ENCODE data around the gene HSPB9. TPM values are rescaled to one million over a fixed set of nuclear protein-coding genes. Genes with fewer than 3 reads are reported as not detected.
A peak's percentile ranks its signal among the peaks of the same experiment; 100 is the strongest.

Gene HSPB9
- total RNA-seq, 1 experiment from 2014 or later: 0.46 TPM

DNA sequence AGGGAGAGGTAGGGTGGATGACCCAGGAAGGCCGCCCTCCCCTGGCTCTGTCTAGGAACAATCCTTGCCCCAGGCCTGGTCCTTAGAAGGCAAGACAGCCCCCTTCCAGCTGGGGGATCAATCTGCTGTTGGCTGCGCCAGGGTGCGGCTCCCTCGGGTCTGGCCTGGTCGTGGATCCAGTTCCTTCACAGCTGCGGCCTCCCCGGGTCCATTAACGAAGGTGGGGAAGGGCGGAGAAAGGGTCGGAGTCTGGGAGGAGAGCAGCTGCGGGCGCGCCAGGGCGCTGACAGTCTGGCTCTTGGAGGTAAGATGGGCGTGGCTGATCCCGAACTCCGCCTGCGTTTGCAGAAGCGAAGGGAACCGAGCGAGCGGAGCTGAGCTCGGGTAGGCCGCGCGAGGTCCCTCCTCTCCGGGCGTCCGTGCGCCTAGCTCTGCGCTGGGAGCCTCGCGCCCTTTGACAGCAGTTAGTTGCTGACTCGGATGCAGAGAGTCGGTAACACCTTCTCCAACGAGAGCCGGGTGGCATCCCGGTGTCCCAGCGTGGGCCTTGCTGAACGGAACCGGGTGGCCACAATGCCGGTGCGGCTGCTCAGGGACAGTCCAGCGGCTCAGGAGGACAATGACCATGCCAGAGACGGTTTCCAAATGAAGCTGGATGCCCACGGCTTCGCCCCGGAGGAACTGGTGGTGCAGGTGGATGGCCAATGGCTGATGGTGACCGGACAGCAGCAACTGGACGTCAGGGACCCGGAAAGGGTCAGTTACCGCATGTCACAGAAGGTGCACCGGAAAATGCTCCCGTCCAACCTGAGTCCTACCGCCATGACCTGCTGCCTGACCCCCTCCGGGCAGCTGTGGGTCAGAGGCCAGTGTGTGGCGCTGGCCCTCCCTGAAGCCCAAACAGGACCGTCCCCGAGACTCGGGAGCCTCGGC lies at the start of gene HSPB9 (continued):
- TF ChIP-seq, protein P1, sequence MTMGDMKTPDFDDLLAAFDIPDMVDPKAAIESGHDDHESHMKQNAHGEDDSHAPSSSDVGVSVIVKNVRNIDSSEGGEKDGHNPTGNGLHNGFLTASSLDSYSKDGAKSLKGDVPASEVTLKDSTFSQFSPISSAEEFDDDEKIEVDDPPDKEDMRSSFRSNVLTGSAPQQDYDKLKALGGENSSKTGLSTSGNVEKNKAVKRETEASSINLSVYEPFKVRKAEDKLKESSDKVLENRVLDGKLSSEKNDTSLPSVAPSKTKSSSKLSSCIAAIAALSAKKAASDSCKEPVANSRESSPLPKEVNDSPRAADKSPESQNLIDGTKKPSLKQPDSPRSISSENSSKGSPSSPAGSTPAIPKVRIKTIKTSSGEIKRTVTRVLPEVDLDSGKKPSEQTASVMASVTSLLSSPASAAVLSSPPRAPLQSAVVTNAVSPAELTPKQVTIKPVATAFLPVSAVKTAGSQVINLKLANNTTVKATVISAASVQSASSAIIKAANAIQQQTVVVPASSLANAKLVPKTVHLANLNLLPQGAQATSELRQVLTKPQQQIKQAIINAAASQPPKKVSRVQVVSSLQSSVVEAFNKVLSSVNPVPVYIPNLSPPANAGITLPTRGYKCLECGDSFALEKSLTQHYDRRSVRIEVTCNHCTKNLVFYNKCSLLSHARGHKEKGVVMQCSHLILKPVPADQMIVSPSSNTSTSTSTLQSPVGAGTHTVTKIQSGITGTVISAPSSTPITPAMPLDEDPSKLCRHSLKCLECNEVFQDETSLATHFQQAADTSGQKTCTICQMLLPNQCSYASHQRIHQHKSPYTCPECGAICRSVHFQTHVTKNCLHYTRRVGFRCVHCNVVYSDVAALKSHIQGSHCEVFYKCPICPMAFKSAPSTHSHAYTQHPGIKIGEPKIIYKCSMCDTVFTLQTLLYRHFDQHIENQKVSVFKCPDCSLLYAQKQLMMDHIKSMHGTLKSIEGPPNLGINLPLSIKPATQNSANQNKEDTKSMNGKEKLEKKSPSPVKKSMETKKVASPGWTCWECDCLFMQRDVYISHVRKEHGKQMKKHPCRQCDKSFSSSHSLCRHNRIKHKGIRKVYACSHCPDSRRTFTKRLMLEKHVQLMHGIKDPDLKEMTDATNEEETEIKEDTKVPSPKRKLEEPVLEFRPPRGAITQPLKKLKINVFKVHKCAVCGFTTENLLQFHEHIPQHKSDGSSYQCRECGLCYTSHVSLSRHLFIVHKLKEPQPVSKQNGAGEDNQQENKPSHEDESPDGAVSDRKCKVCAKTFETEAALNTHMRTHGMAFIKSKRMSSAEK (CRISPR knock-in tag; IDR thresholded peaks at IDR 0.05; ENCODE audit: borderline replicate concordance): no peak
- TF ChIP-seq ETV6 (CRISPR knock-in tag; IDR thresholded peaks at IDR 0.05) (peak; percentile 71; the same call in 1 of the 2 replicates), SMAD3 (CRISPR knock-in tag; IDR thresholded peaks at IDR 0.05; ENCODE audit: borderline replicate concordance) (no peak), RELA (CRISPR knock-in tag; IDR thresholded peaks at IDR 0.05; ENCODE audit: borderline replicate concordance) (peak; percentile 57; the same call in 1 of the 2 replicates), ATF1 (CRISPR knock-in tag; IDR thresholded peaks at IDR 0.05) (no peak), FOXJ3 (CRISPR knock-in tag; IDR thresholded peaks at IDR 0.05; ENCODE audit: borderline replicate concordance) (no peak), NFYB (CRISPR knock-in tag; conservative IDR thresholded peaks at IDR 0.05; ENCODE audit: low read depth) (0 out of 2 replicates have a peak, but pooled peaks have one; percentile 8), ELF4 (CRISPR knock-in tag; IDR thresholded peaks at IDR 0.05; ENCODE audit: low read depth) (no peak), CREB1 (CRISPR knock-in tag; IDR thresholded peaks at IDR 0.05) (no peak), IRF2 (CRISPR knock-in tag; IDR thresholded peaks at IDR 0.05; ENCODE audit: borderline replicate concordance, low read depth) (no peak), TEAD4 (CRISPR knock-in tag; IDR thresholded peaks at IDR 0.05) (no peak)
- TF ChIP-seq, protein P2, sequence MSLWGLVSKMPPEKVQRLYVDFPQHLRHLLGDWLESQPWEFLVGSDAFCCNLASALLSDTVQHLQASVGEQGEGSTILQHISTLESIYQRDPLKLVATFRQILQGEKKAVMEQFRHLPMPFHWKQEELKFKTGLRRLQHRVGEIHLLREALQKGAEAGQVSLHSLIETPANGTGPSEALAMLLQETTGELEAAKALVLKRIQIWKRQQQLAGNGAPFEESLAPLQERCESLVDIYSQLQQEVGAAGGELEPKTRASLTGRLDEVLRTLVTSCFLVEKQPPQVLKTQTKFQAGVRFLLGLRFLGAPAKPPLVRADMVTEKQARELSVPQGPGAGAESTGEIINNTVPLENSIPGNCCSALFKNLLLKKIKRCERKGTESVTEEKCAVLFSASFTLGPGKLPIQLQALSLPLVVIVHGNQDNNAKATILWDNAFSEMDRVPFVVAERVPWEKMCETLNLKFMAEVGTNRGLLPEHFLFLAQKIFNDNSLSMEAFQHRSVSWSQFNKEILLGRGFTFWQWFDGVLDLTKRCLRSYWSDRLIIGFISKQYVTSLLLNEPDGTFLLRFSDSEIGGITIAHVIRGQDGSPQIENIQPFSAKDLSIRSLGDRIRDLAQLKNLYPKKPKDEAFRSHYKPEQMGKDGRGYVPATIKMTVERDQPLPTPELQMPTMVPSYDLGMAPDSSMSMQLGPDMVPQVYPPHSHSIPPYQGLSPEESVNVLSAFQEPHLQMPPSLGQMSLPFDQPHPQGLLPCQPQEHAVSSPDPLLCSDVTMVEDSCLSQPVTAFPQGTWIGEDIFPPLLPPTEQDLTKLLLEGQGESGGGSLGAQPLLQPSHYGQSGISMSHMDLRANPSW (CRISPR knock-in tag; conservative IDR thresholded peaks at IDR 0.05; ENCODE audit: low read depth): no peak
- TF ChIP-seq, protein P3, sequence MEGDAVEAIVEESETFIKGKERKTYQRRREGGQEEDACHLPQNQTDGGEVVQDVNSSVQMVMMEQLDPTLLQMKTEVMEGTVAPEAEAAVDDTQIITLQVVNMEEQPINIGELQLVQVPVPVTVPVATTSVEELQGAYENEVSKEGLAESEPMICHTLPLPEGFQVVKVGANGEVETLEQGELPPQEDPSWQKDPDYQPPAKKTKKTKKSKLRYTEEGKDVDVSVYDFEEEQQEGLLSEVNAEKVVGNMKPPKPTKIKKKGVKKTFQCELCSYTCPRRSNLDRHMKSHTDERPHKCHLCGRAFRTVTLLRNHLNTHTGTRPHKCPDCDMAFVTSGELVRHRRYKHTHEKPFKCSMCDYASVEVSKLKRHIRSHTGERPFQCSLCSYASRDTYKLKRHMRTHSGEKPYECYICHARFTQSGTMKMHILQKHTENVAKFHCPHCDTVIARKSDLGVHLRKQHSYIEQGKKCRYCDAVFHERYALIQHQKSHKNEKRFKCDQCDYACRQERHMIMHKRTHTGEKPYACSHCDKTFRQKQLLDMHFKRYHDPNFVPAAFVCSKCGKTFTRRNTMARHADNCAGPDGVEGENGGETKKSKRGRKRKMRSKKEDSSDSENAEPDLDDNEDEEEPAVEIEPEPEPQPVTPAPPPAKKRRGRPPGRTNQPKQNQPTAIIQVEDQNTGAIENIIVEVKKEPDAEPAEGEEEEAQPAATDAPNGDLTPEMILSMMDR (IDR thresholded peaks at IDR 0.05): no peak
- TF ChIP-seq, protein P4, sequence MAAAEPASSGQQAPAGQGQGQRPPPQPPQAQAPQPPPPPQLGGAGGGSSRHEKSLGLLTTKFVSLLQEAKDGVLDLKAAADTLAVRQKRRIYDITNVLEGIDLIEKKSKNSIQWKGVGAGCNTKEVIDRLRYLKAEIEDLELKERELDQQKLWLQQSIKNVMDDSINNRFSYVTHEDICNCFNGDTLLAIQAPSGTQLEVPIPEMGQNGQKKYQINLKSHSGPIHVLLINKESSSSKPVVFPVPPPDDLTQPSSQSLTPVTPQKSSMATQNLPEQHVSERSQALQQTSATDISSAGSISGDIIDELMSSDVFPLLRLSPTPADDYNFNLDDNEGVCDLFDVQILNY (CRISPR knock-in tag; IDR thresholded peaks at IDR 0.05): 0 out of 2 replicates have a peak, but pooled peaks have one; percentile 64

DNA sequence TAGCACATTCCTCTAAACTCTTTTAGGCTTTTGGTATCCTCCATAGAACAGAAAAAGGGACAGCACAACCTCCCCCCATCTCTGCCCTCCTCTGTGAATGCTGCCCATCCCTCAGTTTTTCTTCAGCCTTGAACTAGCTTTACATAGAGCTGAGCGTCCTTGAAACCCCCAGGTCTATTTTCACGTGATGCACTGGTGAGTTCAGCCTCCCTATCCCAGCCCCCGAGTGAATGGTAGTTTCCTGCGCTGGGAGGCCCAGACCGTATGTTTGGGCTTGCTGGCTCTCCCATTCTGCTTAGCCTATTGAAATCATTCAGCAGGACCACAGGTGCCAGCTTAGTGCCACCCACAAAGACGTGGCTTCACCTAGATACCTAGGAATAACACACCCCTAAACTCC lies 46.8 kb upstream of the HSPB9 start:
- ChIA-PET POLR2A (no interaction called here), CTCF (interaction anchor here (0.6 to 1.6 kb wide), 3 partner anchors 8 to 51 kb away, joined by 3 to 4 read pairs (median 4); no protein-coding TSS in a partner anchor)
- ATAC-seq (no peak), DNase-seq (ENCODE audit: low spot score) (no peak)
- Mint-ChIP-seq H3K27ac (no peak overlapping the region), H3K27me3 (ENCODE audit: low read depth) (peaks cover 11% of the 10 kb centered on the region), H3K4me3 (no peak overlapping the region), H3K9me3 (no peaks in the 10 kb centered on the region), H3K36me3 (no peaks in the 10 kb centered on the region), H3K4me1 (peaks cover 13% of the 10 kb centered on the region; the same call in 1 of the 2 replicates)
- TF ChIP-seq GRHL2 (CRISPR knock-in tag; IDR thresholded peaks at IDR 0.05; ENCODE audit: insufficient replicate concordance, severe bottlenecking): no peak
- TF ChIP-seq, protein P5, sequence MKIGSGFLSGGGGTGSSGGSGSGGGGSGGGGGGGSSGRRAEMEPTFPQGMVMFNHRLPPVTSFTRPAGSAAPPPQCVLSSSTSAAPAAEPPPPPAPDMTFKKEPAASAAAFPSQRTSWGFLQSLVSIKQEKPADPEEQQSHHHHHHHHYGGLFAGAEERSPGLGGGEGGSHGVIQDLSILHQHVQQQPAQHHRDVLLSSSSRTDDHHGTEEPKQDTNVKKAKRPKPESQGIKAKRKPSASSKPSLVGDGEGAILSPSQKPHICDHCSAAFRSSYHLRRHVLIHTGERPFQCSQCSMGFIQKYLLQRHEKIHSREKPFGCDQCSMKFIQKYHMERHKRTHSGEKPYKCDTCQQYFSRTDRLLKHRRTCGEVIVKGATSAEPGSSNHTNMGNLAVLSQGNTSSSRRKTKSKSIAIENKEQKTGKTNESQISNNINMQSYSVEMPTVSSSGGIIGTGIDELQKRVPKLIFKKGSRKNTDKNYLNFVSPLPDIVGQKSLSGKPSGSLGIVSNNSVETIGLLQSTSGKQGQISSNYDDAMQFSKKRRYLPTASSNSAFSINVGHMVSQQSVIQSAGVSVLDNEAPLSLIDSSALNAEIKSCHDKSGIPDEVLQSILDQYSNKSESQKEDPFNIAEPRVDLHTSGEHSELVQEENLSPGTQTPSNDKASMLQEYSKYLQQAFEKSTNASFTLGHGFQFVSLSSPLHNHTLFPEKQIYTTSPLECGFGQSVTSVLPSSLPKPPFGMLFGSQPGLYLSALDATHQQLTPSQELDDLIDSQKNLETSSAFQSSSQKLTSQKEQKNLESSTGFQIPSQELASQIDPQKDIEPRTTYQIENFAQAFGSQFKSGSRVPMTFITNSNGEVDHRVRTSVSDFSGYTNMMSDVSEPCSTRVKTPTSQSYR (CRISPR knock-in tag; IDR thresholded peaks at IDR 0.05): no peak
- no peak for TF ChIP-seq MXD4 (CRISPR knock-in tag; IDR thresholded peaks at IDR 0.05; ENCODE audit: borderline replicate concordance)
- TF ChIP-seq HMGA2 (CRISPR knock-in tag; IDR thresholded peaks at IDR 0.05): no peak
- no peak for TF ChIP-seq ZNF423 (CRISPR knock-in tag; IDR thresholded peaks at IDR 0.05)
- TF ChIP-seq, protein P6, sequence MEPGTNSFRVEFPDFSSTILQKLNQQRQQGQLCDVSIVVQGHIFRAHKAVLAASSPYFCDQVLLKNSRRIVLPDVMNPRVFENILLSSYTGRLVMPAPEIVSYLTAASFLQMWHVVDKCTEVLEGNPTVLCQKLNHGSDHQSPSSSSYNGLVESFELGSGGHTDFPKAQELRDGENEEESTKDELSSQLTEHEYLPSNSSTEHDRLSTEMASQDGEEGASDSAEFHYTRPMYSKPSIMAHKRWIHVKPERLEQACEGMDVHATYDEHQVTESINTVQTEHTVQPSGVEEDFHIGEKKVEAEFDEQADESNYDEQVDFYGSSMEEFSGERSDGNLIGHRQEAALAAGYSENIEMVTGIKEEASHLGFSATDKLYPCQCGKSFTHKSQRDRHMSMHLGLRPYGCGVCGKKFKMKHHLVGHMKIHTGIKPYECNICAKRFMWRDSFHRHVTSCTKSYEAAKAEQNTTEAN (CRISPR knock-in tag; IDR thresholded peaks at IDR 0.05): no peak
- TF ChIP-seq ZNF396 (CRISPR knock-in tag; IDR thresholded peaks at IDR 0.05; ENCODE audit: borderline replicate concordance): no peak
